Kidney (tissue), 14 donors: ENCODE measurements around the gene CZIB. TPM values are rescaled to one million over a fixed set of nuclear protein-coding genes. Genes with fewer than 3 reads are reported as not detected.
"Not testable (repeated sequence)": the region's sequence is repeated elsewhere in the genome, so short reads cannot be mapped to it uniquely, and the experiment has no call there.

ENCODE experiments used
- DNase-seq, 5 donors: peaks; one replicate each; pipeline ENCODE4 v3.0.0-alpha.2; 2013 to 2020
- FAIRE-seq: peaks from 2 replicates; lab custom pipeline; 2012; peaks lifted over from hg19 to GRCh38; lab: Jason Lieb, UNC
- H3K27ac ChIP-seq, 2 donors: one replicate each; pipeline ENCODE4 v1.7.0; 2013; ENCODE audit warnings: low read depth in 2 of 2, low read length in 2 of 2, inconsistent platforms in 1 of 2
- H3K27me3 ChIP-seq: one replicate; pipeline ENCODE4 v1.7.1; 2013; ENCODE audit warnings: low read length, inconsistent platforms; ENCODE audit not compliant: control insufficient read depth, insufficient read depth
- H3K36me3 ChIP-seq, 3 donors: one replicate each; pipeline versions ENCODE4 v1.7.0 to v1.7.1; 2013; ENCODE audit warnings: low read length in 3 of 3, control low read depth in 1 of 3, inconsistent platforms in 1 of 3; ENCODE audit not compliant: insufficient read depth in 3 of 3, control insufficient read depth in 2 of 3
- H3K4me1 ChIP-seq, 3 donors: one replicate each; pipeline versions ENCODE4 v1.7.0 to v1.7.1; 2013; ENCODE audit warnings: low read length in 3 of 3, inconsistent platforms in 1 of 3, low read depth in 1 of 3; ENCODE audit not compliant: control insufficient read depth in 2 of 3, insufficient read depth in 2 of 3
- H3K4me3 ChIP-seq, 3 donors: one replicate each; pipeline versions ENCODE4 v1.7.0 to v1.8.1; 2013; ENCODE audit warnings: low read length in 3 of 3, control low read depth in 1 of 3, inconsistent platforms in 1 of 3
- H3K9ac ChIP-seq, 3 donors: one replicate each; pipeline versions ENCODE4 v1.7.0 to v1.7.1; 2013; ENCODE audit warnings: low read length in 3 of 3, control low read depth in 1 of 3, inconsistent platforms in 1 of 3
- H3K9me3 ChIP-seq, 3 donors: one replicate each; pipeline versions ENCODE4 v1.7.0 to v1.7.1; 2013; ENCODE audit warnings: low read length in 3 of 3, control low read depth in 1 of 3, inconsistent platforms in 1 of 3; ENCODE audit not compliant: control insufficient read depth in 2 of 3, insufficient read depth in 1 of 3
- intact Hi-C: fragments of 100-400 bp; cut with DNase I; formaldehyde crosslinking; loops from one replicate; pipeline ENCODE4 v1.11.1; 2022
- polyA plus RNA-seq: library from polyadenylated mRNA; stranded (reverse); fragments of 350-450 nt; fragmentation: Illumina TruSeq; extraction: RNeasy Lipid Tissue Mini Kit (QIAGEN cat#74804); gene quantifications from one replicate; pipeline ENCODE4 v1.2.3, GENCODE V29; 2014; ENCODE audit warnings: low read depth, low replicate concordance; ENCODE audit not compliant: insufficient read depth
- total RNA-seq: library from RNA; stranded (reverse); fragmentation: NEBNext Ultra II Directional; extraction: Animal tissue kit (Norgen Biotek cat#: 25700); gene quantifications from one replicate; pipeline ENCODE4 v1.2.1, GENCODE V29; 2021
- TF ChIP-seq, protein P1 (sequence below): IDR thresholded peaks from 3 replicates; pipeline ENCODE4 v1.5.1; 2012; ENCODE audit warnings: mild to moderate bottlenecking, moderate library complexity, borderline replicate concordance; ENCODE audit not compliant: insufficient read depth; ENCODE audit errors: extremely low read depth
- donor health status: control.
- donor health status: control.
- donor health status: control.
- donor health status: control.
- donor health status: control.
- donor health status: DM: yes; HTN: yes; CAD: no.
- donor health status: Normal renal cell carcinoma (clear cell type).

Gene CZIB
- total and polyA plus RNA-seq, 2 donors from 2014 or later, result 54.1 to 76.5 TPM

DNA sequence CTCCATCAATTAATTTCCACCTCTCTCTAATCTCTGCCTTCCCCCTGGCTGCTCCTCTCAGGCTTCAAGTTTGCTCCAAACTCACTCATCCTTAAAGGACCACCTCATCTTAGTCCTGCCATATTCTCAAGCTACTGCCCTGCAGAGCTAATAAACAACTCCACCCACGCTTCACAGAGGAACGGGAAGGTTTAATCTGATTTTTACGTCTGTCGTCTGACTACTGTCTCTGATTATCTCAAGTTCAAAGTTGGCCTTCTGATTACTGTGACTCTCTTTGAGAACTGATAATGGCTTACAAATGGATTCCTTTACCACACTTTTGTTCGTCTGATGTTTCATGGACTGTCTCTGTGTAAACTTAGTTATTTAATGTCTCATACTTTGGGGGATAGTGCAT is 31.4 kb downstream of the CZIB start:
- Histone ChIP-seq H3K4me1 (peaks cover 0 to 2% (median 0%) of the 10 kb centered on the region in 3 donors), H3K27me3 (no peaks in the 10 kb centered on the region), H3K36me3 (no peaks in the 10 kb centered on the region), H3K4me3 (no peak overlapping the region), H3K9me3 (no peaks in the 10 kb centered on the region), H3K27ac (no peak overlapping the region), H3K9ac (no peak overlapping the region)
- DNase-seq (no peak), FAIRE-seq (no peak)
- TF ChIP-seq, protein P1, sequence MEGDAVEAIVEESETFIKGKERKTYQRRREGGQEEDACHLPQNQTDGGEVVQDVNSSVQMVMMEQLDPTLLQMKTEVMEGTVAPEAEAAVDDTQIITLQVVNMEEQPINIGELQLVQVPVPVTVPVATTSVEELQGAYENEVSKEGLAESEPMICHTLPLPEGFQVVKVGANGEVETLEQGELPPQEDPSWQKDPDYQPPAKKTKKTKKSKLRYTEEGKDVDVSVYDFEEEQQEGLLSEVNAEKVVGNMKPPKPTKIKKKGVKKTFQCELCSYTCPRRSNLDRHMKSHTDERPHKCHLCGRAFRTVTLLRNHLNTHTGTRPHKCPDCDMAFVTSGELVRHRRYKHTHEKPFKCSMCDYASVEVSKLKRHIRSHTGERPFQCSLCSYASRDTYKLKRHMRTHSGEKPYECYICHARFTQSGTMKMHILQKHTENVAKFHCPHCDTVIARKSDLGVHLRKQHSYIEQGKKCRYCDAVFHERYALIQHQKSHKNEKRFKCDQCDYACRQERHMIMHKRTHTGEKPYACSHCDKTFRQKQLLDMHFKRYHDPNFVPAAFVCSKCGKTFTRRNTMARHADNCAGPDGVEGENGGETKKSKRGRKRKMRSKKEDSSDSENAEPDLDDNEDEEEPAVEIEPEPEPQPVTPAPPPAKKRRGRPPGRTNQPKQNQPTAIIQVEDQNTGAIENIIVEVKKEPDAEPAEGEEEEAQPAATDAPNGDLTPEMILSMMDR, result no peak
- intact Hi-C loops, result no loop called here

DNA sequence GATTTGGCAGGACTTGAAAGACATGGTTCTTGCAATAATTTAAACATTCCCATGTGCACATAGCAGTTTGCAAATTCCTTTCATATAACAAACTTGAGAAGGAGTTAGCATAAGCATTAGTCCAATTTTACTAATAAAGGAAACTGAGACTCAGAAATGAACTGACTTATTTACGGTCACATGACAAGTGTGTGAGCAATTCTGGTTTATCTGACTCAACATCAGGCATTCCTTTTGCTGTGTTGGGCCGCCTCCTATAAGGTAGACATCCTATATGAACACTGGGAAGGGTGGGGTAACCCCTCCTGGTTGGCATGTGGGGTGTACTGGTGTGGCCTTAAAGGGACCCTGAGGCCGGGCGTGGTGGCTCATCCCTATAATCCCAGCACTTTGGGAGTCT is 32.3 kb downstream of the CZIB start:
- no peaks in the 10 kb centered on the region for H3K9me3 ChIP-seq
- H3K4me3 ChIP-seq, result no peak overlapping the region
- no peak overlapping the region for H3K27ac ChIP-seq
- peaks cover 0 to 2% (median 2%) of the 10 kb centered on the region in 3 donors for H3K4me1 ChIP-seq
- DNase-seq (no peak), FAIRE-seq (no peak)
- no peaks in the 10 kb centered on the region for H3K27me3 ChIP-seq
- intact Hi-C loops, result no loop called here
- no peaks in the 10 kb centered on the region for H3K36me3 ChIP-seq
- TF ChIP-seq, protein P1, result no peak
- no peak overlapping the region for H3K9ac ChIP-seq

DNA sequence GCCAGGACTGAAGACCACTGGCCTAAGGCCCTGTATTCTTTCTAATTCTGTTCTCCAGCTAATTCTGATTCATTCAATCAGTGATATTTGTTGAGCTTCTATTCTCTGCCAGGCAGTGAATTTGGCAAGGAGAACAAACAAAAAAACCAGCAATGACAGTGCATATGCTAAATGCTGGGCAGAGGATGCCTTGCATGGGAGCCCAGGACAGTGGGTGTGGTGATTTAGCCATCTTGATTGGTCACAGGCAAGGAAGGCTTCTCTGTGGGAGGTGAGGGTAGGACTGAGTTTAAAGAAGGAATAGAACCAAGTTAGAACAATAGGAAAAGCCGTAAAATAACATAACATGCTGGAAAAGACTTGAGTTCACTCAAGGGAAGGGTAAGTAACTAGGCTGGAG is 33.0 kb downstream of the CZIB start:
- H3K36me3 ChIP-seq, result no peaks in the 10 kb centered on the region
- H3K27me3 ChIP-seq, result no peaks in the 10 kb centered on the region
- H3K4me3 ChIP-seq, result no peak overlapping the region
- DNase-seq, result no peak
- H3K27ac ChIP-seq, result no peak overlapping the region
- no peaks in the 10 kb centered on the region for H3K9me3 ChIP-seq
- FAIRE-seq, result no peak
- H3K9ac ChIP-seq, result no peak overlapping the region
- intact Hi-C loops, result no loop called here
- peaks cover 0 to 7% (median 4%) of the 10 kb centered on the region in 3 donors for H3K4me1 ChIP-seq
- TF ChIP-seq, protein P1, result no peak

DNA sequence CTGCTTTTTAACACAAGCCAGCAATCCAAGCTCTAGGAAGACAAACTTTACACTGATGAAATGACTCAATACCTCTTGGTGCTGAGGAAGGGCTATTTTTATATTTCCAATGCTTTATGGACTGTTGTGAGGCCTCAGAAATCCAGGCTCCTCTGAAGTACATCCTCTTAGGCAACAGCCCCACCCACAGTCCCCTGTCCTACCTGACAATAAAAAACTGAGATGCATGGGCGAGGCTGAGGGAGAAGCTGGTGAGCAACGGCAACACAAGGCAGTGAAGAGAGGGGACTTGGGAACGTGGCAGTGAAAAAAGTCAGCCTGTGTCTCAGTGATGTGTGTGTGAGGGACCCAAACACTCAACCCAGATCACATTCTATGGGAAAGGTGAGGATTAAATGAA is 33.9 kb downstream of the CZIB start:
- FAIRE-seq, result no peak
- Histone ChIP-seq H3K9ac (no peak overlapping the region), H3K4me3 (no peak overlapping the region), H3K36me3 (no peaks in the 10 kb centered on the region), H3K9me3 (no peaks in the 10 kb centered on the region), H3K27me3 (no peaks in the 10 kb centered on the region), H3K4me1 (peaks cover 0 to 7% (median 5%) of the 10 kb centered on the region in 3 donors), H3K27ac (no peak overlapping the region)
- intact Hi-C loops, result no loop called here
- TF ChIP-seq, protein P1, result no peak
- no peak for DNase-seq

DNA sequence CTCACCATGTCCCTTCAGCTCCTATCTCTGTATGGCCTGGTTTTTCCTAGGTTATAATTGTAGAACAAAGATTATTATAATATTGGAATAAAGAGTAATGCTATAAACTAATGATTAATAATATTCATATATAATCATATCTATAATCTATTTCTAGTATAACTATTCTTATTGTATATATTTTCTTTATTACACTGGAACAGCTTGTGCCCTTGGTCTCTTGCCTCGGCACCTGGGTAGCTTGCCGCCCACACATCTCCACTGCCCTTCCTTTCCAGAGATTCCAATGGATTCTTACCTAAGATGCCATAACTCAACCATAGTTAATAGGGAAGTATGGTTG is 34.5 kb downstream of the CZIB start:
- H3K9ac ChIP-seq, H3K36me3 ChIP-seq, H3K27me3 ChIP-seq, DNase-seq, H3K4me1 ChIP-seq, intact Hi-C loops, H3K27ac ChIP-seq, FAIRE-seq, H3K4me3 ChIP-seq, H3K9me3 ChIP-seq: not testable (repeated sequence)
